OCI-LY7 (cell line): ENCODE measurements around the gene FAM187B. TPM values are rescaled to one million over a fixed set of nuclear protein-coding genes. Genes with fewer than 3 reads are reported as not detected.

ENCODE experiments used
- BruUV-seq: library from RNA; stranded (reverse); fragments of 400-500 nt; replicated peaks from 2 replicates; lab custom pipeline; 2021; lab: Mats Ljungman, UMichigan
- CTCF ChIA-PET: fragments of 300-600 bp; sonication (Branson Sonifier 250); formaldehyde crosslinking; loops from one replicate; lab custom pipeline; 2022; ENCODE audit warnings: antibody characterized with exemption; ENCODE audit not compliant: unreplicated experiment; lab: Charles Lee
- POLR2A ChIA-PET: fragments of 300-600 bp; sonication (Branson Sonifier 250); formaldehyde crosslinking; loops from one replicate; lab custom pipeline; 2022; ENCODE audit warnings: antibody characterized with exemption; lab: Charles Lee
- DNase-seq: peaks from one replicate; pipeline ENCODE4 v3.0.0-alpha.2; 2015; ENCODE audit warnings: low spot score
- H2AFZ ChIP-seq: fragments of 200-600 bp; sonication (generic), shearing (Covaris generic); 2 replicates; pipeline ENCODE4 v1.6.1; 2014; ENCODE audit warnings: mild to moderate bottlenecking, antibody characterized with exemption, low read length, moderate library complexity
- H3K27ac ChIP-seq: fragments of 200-600 bp; sonication (generic); 2 replicates; pipeline ENCODE4 v1.5.1; 2014; ENCODE audit warnings: mixed run types, low read depth, mild to moderate bottlenecking, moderate library complexity, low read length, inconsistent platforms; ENCODE audit not compliant: poor library complexity, severe bottlenecking
- H3K36me3 ChIP-seq: fragments of 200-600 bp; sonication (generic); 2 replicates; pipeline ENCODE4 v1.6.1; 2014; ENCODE audit warnings: mild to moderate bottlenecking, antibody characterized with exemption, low read length, moderate library complexity, mixed read lengths; ENCODE audit not compliant: insufficient read depth
- H3K4me1 ChIP-seq: fragments of 200-600 bp; sonication (generic); 2 replicates; pipeline ENCODE4 v1.5.1; 2014; ENCODE audit warnings: mild to moderate bottlenecking, low read length; ENCODE audit not compliant: insufficient read depth, poor library complexity, severe bottlenecking
- H3K4me2 ChIP-seq: fragments of 200-600 bp; sonication (generic); 2 replicates; pipeline ENCODE4 v1.6.1; 2014; ENCODE audit warnings: mild to moderate bottlenecking, low read length
- H3K4me3 ChIP-seq: fragments of 200-600 bp; sonication (generic); 2 replicates; pipeline ENCODE4 v1.5.1; 2014; ENCODE audit warnings: mild to moderate bottlenecking, low read depth, low read length; ENCODE audit not compliant: poor library complexity, severe bottlenecking
- H3K79me2 ChIP-seq: fragments of 200-600 bp; sonication (generic); 2 replicates; pipeline ENCODE4 v1.6.1; 2016; ENCODE audit warnings: low read depth, mild to moderate bottlenecking, low read length, moderate library complexity, mixed read lengths; ENCODE audit not compliant: insufficient read depth
- H3K9me2 ChIP-seq: fragments of 200-600 bp; sonication (generic); 2 replicates; pipeline ENCODE4 v1.6.1; 2016; ENCODE audit warnings: mild to moderate bottlenecking, low read length, mixed read lengths; ENCODE audit not compliant: insufficient read depth
- H3K9me3 ChIP-seq: fragments of 200-600 bp; sonication (generic); 2 replicates; pipeline ENCODE4 v1.6.1; 2014; ENCODE audit warnings: mild to moderate bottlenecking, mixed run types, low read length, mixed read lengths
- H4K20me1 ChIP-seq: fragments of 200-600 bp; sonication (generic); 2 replicates; pipeline ENCODE4 v1.6.1; 2014; ENCODE audit warnings: mild to moderate bottlenecking, antibody characterized with exemption, low read length, moderate library complexity, mixed read lengths; ENCODE audit not compliant: insufficient read depth
- EZH2phosphoT487 ChIP-seq: fragments of 200-600 bp; sonication (generic); IDR thresholded peaks from 2 replicates; pipeline ENCODE4 v1.6.1; 2018; ENCODE audit warnings: low read depth, borderline replicate concordance, mild to moderate bottlenecking, mixed run types, antibody characterized with exemption, low read length, moderate library complexity, mixed read lengths
- intact Hi-C: fragments of 100-400 bp; cut with micrococcal nuclease; formaldehyde crosslinking; loops from one replicate; pipeline ENCODE4 v1.10.0; 2022; ENCODE audit not compliant: unreplicated experiment
- total RNA-seq, 2 experiments: library from RNA; depleted of rRNA in 1 of 2; stranded (reverse); fragments of >200 nt in 1 of 2; shearing (Covaris generic) in 1 of 2; gene quantifications; 2 replicates each; pipeline ENCODE4 v1.2.3, GENCODE V29; 2014 to 2022
- TF ChIP-seq, protein P1 (sequence below): fragments of 200-600 bp; sonication (generic); conservative IDR thresholded peaks from 2 replicates; pipeline ENCODE4 v1.5.1; 2014; ENCODE audit warnings: mild to moderate bottlenecking, antibody characterized with exemption, low read length, moderate library complexity, mixed read lengths

FAM187B gene
- total RNA-seq, 2 experiments from 2014 or later: not detected

DNA sequence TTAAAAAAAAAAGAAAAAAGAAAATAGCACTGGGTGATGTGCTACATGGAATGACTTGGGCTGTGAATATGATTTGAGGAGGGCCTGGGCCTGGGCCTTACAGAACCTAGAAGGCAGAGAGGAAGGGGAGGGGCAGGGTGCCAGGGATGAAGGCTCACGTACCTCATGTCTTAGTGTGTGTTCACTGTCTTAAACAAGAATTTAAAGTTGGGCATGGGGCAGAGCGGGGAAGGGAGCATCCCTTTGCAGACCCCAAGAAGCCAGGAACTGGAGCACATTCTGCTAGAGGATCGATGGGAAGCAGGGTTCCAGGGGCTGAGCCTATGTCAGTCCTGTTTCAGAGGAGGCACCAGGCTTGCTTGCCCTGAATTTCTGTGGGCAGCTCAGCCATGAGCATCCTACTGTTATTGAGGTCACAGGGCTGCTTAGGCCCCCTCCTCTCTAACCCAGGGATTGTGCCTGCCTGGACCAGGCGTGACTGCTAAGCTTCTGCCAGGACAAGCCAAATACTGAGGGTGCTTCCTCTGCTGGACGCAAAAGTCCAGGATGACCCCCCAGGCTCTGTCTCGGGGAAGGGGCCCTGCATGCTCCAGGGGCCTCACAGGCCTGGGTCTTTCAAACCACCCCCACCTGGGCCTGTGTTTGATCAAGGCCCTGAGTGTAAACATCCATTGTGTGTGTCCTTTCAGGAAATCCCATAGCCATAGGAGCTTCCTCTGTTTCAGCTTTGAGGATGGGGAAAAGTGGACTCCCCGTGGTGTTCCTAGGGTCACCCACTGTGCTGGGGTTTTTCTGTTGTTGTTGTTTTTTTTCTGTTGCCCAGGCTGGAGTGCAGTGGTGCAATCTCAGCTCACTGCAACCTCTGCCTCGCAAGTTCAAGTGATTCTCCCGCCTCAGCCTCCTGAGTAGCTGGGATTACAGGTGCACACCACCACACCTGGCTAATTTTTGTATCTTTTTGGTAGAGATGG lies 25.1 kb upstream of the FAM187B start:
- Histone ChIP-seq H3K9me2 (no peaks in the 10 kb centered on the region), H3K27ac (no peak overlapping the region), H4K20me1 (no peaks in the 10 kb centered on the region), H3K4me2 (no peak overlapping the region), H3K4me3 (no peak overlapping the region), H3K36me3 (peaks cover 44% of the 10 kb centered on the region), H2AFZ (no peak overlapping the region), H3K4me1 (peaks cover 12% of the 10 kb centered on the region), H3K79me2 (peaks cover 9% of the 10 kb centered on the region; the same call in 1 of the 2 replicates), H3K9me3 (no peaks in the 10 kb centered on the region)
- TF ChIP-seq, protein P1, sequence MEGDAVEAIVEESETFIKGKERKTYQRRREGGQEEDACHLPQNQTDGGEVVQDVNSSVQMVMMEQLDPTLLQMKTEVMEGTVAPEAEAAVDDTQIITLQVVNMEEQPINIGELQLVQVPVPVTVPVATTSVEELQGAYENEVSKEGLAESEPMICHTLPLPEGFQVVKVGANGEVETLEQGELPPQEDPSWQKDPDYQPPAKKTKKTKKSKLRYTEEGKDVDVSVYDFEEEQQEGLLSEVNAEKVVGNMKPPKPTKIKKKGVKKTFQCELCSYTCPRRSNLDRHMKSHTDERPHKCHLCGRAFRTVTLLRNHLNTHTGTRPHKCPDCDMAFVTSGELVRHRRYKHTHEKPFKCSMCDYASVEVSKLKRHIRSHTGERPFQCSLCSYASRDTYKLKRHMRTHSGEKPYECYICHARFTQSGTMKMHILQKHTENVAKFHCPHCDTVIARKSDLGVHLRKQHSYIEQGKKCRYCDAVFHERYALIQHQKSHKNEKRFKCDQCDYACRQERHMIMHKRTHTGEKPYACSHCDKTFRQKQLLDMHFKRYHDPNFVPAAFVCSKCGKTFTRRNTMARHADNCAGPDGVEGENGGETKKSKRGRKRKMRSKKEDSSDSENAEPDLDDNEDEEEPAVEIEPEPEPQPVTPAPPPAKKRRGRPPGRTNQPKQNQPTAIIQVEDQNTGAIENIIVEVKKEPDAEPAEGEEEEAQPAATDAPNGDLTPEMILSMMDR: no peak
- no peak for TF ChIP-seq EZH2phosphoT487
- DNase-seq: no peak
- intact Hi-C loops: no loop called here
- no TSS peak for BruUV-seq
- ChIA-PET POLR2A (interaction anchor here (0.6 kb wide), 1 partner anchor 263 kb away, joined by 3 read pairs; no protein-coding TSS in a partner anchor), CTCF (no interaction called here)

DNA sequence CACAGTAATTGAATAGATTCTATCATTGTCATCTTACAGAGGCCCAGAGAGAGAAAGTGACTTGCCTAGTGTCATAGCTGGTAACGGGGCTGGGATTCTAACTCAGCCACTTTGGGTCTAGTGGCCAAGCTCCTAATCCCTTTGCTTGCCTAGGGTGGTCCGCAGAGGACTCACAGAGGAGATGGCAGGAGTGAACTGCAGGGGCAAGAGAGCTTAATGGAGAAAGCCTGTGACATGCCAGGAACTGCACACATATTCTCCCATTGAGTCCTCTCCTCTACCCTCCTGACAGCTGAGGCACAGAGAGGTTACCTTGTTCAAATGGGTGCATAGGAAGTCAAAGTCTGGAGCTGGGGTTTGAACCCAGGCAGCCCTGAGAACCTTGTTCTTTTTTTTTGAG lies 22.9 kb upstream of the FAM187B start:
- CTCF ChIA-PET: no interaction called here
- POLR2A ChIA-PET: interaction anchor here (1.4 kb wide), 1 partner anchor 44 kb away, joined by 4 read pairs; no protein-coding TSS in a partner anchor

More for the DNA sequence above, 22.9 kb upstream of the FAM187B start:
- TF ChIP-seq, protein P1: no peak
- no peak for TF ChIP-seq EZH2phosphoT487
- no TSS peak for BruUV-seq
- intact Hi-C loops: no loop called here
- no peak overlapping the region for H3K4me2 ChIP-seq
- no peak for DNase-seq
- H2AFZ ChIP-seq: no peak overlapping the region
- H3K36me3 ChIP-seq: peaks cover 44% of the 10 kb centered on the region
- H3K4me1 ChIP-seq: peaks cover 20% of the 10 kb centered on the region
- H3K4me3 ChIP-seq: no peak overlapping the region
- H4K20me1 ChIP-seq: no peaks in the 10 kb centered on the region
- no peaks in the 10 kb centered on the region for H3K9me3 ChIP-seq
- no peak overlapping the region for H3K27ac ChIP-seq
- peaks cover 9% of the 10 kb centered on the region; the same call in 1 of the 2 replicates for H3K79me2 ChIP-seq
- no peaks in the 10 kb centered on the region for H3K9me2 ChIP-seq
